Occipital lobe (tissue), 2 donors: Measurements from ENCODE around the gene PPP2R2C. TPM values are rescaled to one million over a fixed set of nuclear protein-coding genes. Genes with fewer than 3 reads are reported as not detected.

Source experiments
- DNase-seq: peaks from one replicate; lab custom pipeline; 2025; lab: John Stamatoyannopoulos, UW
- total RNA-seq: library from RNA; depleted of rRNA; stranded (reverse); fragments of >200 nt; gene quantifications from one replicate; pipeline ENCODE4 v1.2.3, GENCODE V29; 2014

The PPP2R2C gene
- total RNA-seq, 1 donor from 2014 or later = 44.1 TPM

DNA sequence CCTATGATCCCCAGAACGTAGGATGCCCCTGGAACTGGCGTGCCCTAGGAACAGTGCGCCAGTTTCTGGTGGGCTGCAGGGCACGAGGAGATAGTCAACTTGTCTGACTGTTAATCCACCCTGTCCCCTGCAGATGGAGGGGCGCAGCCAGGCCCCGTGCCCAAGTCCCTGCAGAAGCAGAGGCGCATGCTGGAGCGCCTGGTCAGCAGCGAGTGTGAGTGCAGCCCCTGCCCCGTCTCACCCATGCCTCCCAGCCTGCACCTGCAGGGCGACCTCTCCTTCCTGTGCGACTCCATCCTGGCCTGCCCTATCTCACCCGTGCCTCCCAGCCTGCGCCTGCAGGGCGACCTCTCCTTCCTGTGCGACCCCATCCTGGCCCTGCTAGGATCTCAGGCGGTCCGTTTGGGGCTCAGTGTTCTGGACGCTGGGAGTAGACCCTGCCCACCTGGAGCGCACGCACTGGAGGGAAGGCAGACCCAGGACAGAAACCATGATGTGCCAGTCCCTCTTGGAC, 180.6 kb downstream of the PPP2R2C start:
- no peak for DNase-seq

DNA sequence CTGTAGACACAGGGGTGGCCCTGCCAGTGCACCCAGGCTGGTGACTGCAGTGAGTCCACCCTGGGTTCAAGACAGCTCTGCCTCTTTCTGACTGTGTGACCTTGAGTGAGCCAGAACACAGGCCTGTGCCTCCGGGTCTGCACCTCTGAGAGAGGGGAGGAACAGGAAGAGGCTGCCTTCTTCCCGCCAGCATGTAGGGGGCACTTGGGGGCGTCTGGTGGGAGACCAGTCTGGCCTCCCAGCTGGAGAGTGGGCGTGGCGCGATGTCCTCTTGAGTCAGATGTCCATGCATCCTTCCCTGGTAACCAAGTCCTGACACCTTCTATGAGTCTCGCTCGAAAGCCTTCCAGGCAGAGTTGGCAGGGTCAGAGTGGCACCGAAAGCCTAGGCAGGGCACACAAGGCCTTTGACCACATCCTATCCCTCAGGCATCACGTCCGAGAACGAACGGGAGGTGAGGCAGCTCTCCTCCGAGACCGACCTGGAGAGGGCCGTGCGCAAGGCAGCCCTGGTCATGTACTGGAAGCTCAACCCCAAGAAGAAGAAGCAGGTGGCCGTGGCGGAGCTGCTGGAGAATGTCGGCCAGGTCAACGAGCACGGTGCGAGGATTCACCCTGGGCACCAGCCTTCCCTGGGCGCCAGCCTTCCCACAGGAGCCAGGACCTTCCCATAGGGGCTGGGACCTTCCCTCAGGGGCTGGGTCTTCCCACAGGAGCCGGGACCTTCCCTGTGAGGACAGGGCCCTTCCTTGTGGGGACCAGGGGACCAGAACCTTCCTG, 181.5 kb downstream of the PPP2R2C start:
- no peak for DNase-seq

DNA sequence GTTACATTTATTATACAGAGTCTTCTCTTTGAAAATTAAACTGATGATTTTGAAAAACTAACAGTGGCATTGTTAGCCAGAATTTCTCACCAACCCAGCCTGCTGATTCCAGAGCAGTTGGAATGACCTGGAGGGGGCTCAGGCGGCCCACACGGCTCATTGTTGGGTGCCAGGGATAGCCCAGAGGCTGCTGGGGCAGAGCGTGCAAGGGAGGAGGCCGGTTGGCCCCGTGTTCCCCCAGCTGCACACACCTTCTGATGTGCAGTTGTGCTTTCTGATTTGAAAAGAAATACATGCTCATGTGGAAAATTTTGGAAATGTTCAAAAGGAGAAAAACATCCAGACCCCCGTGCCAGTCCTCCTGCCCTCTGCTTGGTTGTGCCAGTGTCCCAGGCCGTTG, 182.2 kb downstream of the PPP2R2C start:
- no peak for DNase-seq

DNA sequence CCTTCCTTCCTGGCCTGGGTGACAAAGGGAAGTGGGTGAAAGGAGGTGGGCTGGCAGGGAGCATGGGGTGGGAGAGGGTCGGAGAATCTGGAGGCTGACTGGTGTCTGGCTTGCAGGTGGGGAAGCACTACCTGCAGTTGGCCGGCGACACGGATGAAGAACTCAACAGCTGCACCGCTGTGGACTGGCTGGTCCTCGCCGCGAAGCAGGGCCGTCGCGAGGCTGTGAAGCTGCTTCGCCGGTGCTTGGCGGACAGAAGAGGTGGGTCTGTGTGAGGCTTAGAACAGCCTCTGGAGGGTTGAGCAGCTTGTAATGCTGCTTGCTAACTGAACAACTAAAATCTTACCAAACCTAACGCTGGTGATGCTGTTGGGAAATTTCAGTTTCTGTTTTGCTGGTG, 183.5 kb downstream of the PPP2R2C start:
- DNase-seq = no peak

DNA sequence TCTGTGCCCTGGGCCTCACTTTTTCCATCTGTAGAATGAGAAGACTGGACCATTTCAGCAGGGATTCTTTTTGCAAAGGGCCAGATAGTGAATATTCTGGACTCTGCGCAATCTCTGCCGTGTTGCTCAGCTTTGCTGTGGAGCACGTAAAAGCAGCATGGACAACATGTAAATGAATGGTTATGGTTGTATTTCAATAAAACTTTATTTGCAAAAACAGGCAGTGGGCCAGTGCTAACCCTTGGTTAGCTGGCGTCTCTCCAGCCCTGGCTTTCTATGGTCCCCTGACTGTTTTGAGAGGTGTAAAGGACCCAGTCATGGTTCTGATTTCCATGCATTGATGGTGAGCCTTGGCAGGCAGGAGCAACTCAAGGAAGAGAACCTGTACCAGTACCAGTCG, 184.1 kb downstream of the PPP2R2C start:
- DNase-seq = no peak

DNA sequence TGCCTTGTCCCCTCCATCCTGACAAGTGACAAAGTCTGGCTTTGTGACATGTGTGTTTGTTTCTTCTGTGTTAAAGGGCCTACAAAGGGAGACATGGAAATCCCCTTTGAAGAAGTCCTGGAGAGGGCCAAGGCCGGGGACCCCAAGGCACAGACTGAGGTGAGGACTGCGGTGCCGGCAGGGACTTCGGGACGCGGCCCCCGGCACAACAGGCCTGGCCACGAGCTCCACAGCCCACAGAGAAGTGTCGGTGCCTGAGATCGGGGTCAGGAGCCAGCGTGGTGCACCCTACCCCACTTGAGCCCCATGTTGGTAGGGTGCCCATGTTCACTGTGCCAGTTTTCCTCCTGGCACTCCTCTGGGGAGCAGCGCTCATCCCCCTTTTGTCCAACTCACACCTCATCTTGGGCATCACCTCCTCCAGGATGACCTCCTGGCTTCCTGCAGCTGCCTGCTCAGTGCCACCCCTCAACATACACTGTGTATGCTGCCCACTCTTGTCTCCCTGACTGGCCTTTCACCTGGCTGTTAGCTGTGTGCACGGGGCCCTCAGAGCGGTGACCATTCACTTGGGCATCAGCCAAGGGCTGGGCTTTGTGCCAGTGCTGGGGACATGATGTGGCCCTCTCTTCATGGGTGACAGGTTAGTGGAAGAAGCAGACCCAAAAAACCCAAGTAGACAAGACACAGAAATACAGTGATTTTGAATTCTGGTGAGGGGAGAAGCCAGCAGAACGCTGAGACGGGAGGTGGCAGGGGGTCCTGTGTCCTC, 185.2 kb downstream of the PPP2R2C start:
- no peak for DNase-seq

DNA sequence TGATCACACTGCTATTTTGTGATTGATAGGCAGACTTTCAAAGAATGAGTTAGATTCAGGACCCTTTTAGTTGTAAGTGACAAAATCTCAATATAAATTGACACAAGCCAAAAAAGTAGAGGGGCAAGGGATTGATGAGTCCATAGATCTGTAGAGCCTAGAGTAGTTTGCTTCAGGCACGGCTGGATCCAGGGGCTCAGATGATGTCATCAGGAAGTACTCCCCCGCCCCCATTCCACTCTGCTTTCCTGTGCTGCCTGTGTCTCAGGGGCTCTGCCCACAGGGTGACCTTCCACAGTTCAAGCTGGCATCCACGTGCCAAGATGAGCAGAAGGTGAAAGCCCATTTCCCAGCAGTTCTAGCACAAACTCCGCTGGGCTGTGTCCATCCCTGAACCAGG, 189.1 kb downstream of the PPP2R2C start:
- no peak for DNase-seq

DNA sequence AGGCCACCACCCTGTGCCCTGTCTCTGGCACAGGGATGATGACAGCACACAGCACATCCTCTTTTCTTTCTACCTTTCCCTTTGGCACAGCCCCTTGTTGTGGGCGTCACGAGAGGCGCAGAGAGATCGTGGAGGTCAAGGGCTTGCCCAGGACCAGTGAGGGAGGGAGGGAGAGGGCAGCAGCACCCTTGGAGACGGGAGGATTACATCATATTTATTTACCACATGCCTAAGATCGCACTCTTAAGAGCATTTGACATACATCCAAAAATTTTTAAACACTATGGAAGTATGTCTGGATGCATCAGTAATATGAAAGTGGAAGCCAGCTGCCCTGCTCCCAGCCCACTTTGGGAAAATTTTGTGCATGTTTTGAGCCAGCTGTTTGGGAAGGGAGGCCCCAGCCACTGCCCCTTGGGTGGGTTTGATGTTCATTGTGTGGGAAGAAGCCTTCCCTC, 190.1 kb downstream of the PPP2R2C start:
- DNase-seq = no peak

DNA sequence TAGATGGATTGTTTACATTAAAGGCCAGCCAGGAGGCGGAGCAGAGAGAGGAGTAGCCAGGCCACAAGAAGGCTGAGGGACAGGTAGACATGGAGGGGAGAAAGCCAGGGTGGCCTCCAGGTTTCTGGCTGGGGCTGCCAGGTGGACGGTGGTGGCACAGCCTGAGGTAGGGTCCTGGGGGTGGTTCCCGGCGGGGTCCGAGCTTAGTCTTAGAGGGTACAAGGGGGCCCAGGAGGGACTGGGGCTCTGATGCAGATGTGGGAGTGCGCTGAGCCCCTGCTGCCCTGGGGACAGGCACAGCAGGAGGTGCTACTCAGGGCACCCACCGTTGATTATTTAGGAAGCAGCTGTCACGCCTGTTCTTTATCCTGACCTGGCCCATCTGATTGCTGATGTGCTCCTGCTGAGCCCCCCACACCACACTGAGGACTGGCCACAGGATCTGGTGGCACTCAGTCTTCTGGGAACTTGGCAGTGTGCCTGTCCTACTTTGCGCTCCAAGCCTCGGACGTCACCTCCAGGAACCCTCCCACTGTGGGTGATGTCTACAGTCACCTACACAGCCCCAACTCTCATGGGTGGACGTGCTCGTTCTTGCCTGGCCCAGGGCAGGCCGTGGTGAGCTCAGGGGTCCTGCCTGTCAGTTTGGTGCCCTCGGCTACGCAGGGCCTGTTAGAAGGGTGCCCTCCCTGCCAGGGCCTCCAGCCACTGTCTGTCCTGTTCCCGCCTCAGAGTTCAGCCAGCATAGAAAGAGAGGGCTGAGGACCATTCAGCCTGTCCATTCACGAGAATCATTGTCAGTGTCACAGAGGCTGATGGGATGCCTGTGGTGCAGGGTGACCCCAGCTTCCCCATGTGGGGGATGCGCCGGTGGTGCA, 190.7 kb downstream of the PPP2R2C start:
- DNase-seq = no peak

DNA sequence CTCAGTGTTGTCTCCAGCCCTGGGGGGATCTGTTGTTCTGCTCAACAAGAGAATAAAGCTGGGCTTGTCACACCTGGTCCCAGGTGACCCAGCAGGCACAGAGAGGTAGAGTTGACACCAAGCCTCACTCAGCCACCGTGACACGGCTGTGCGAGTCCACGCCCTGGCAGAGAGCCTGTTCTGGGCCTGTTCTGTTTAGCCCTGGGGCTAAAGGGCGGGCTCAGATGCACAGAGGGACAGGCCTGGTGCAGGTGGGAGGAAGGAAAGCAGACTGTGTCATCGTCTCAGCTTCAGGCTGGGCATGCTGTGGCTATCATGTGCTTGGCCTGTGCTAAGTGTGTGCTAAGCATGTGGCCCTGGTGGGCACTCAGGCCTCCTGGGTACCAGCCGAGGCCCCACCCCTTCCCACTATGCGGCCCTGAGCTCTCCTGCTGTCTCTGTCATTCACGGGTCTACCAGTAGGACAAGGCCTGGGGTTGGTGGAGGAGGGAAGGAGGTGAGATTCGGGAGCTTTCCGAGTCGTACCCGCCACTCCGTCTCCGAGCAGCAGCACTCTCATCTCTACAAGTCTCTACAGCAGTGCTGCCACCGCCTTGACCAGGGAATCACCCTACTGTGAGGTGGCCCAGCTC, 191.9 kb downstream of the PPP2R2C start:
- no peak for DNase-seq

DNA sequence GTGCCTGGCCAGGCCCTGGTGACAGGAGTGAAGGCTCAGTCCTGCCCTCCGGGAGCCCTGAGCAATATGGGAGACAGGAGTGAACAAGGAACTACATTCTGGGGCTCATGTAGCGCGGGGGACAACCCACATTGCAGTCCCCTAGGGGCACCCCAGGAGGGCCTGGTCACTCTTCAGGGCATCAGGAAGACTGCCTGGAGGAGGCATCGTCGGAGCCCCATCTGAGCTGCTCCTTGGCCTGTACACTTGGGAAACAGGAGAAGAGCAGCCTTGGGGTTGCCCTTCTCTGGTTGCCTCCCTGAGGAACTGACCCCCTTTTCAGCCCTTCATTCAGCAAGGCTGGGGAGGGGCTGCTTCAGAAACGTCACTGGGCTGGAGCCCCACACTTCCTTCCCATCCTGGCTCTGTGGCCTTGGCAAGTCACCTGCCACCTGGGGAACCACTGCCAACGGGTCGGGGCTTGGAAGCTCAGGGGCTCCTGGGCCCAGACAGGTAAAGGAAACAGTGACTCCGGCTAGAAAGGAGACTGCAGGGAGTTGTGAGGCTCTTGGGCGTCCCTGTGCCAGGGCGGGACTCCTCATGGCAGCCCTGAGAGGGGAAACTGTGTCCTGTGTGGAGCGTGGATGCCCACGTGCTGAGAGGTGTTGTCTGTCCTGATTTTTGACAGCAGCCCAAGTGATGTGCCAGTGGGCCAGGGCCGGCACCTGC, 192.7 kb downstream of the PPP2R2C start:
- no peak for DNase-seq

DNA sequence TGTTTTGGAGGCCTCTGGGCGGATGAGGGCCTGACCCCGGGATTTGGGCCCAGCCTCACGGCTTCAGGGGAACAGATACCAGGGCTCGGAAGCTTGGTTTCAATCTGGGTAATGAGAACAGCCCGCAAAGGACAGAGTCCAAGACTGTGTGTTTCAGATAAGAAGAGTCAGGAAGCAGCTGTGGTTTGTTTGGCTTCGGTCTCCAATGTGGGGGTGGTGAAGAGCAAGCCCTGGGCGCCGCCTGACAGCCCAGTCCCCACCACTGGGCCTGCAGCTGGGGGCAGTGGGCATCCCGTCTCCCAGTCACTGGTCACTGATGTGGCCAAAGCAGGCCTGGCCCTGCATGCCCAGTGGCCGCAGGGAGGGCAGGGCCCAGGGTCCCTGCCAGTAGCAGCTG, 193.6 kb downstream of the PPP2R2C start:
- DNase-seq = no peak

DNA sequence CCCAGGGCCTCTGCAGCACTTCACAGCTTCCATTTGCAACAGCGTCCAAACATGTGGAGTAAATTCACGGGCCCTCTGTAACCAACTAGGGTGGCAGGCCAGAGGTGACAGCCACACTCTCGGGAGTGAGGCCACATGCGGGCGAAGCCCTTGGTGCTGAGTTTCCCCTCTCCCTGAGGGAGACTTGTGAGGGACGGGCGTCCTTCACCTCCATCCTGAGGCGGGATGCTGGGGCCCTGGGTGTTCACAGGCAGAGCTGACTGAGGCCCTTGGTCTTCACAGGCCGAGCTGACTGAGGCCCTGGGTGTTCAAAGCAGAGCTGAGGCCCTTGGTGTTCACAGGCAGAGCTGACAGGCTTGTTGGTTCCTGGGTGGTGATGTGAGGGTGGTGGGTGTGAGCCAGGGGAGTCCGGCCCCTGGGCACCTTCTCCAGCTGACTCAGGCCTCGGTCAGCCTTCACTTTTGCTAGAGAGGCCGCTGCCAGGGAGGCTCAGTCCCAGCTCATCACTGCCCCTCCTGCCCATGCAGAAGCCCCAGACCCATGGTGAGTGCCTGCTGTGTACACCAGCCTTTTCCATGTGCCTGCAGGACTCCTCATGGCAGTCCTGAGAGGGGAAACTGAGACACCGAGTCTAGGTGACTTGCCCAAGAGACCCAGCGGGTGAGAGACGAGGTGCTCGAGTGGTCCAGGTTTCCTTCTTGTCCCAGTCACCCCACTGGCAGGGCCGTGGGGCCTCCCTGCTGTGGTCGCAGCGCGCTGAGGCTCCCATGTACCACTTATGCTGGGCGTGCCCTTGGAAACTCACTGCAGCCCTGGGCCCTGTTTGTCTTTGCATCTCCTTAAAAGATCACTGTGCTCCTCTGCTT, 194.2 kb downstream of the PPP2R2C start:
- no peak for DNase-seq

DNA sequence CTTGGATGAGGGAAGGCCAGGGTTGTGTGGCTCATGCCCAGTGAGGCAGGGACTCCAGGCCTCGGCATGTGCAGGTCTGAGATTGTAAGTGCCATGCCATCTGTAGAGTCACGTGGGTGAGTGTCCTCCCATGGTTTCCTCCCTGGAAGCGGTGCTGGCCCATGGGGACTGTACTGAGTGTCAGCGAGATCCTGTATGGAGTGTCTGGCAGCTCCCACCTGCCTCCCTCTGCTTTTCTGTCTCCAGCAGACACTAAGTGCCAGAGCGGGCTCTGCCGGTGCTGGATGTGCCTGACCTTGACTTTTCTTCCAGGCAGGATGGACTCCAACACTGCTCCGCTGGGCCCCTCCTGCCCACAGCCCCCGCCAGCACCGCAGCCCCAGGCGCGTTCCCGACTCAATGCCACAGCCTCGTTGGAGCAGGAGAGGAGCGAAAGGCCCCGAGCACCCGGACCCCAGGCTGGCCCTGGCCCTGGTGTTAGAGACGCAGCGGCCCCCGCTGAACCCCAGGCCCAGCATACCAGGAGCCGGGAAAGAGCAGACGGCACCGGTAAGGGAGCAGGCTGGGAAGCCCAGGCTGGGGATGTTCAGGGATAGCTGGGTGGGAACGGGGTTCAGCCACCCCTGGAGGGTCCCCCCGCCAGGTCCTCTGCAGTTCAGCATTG, 195.1 kb downstream of the PPP2R2C start:
- no peak for DNase-seq

DNA sequence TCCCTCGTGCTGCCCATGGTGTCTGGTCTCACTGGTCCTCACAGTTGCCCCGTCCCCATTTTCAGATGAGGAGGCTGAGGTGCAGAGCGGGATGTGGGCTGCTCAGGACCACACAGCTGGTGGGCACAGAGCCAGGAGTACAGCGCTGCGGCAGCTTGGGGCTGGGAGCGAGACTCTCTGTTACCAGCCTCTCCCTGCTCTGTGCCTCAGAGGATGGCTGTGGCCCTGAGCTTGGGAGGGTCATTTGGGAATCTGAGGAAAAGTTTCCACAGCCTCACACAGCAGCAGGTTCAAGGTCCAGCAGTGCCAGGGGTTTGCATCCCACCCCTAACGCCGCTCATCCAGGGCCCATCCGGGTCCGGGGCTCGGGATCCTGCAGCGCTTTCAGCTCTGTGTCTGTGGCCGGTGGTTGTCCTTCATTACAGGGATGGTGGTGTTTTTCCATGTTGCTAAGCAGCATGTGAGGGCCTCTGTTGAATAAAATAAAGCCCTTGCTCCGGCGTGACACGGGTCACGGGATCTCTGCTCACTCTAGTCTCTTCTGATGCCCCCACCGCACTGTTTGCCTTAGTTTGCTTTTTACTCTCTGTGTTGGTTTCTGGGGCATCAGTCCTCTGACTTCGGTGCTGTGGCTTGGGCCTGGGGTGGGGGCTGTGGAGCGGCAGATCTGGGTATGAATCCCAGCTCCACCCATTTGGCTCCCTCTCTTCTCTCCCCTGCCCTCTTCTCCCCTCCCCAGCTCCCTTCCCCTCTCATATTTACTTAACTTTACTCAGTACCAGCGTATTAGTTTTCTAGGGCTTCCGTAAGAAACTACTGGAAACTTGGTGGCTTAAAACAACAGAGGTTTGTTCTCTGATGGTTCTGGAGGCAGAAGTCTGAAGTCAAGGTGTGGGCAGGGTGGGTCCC, 196.3 kb downstream of the PPP2R2C start:
- no peak for DNase-seq

DNA sequence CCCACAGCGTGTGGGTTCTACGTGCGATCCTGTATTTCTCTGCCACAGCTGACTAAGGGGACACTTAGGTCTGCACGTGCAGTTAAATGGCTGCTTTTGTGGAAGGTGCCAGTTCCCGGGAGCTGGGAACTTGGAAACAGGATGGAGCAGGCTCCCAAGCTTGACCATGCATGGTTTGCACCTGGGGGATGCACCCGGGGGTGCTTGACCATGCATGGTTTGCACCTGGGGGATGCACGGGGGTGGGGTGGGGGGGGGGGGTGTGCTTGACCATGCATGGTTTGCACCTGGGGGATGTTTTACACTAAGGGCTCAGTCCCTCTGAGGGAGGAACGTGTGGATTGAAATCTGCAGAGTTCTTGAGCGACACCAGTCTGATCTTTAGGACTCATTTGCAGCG, 197.1 kb downstream of the PPP2R2C start:
- no peak for DNase-seq

DNA sequence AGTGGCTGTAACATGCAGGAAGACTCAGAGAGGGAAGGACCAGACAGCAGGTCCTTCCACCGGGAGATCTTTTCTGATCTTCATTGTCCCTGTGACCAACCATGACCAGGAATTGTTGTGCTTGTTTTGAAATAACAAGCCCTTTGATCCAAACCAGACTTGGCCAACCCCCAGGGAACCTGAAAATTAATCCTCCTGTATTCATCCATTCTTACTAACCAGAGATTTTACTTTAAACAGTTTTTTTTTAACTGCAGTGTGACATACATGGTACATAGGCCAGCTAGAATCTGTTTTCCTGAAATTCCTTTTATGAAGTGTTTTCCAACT, 198.8 kb downstream of the PPP2R2C start:
- DNase-seq = no peak
